Pancreas (tissue), 10 donors: ENCODE results near the gene CA14. TPM values are rescaled to one million over a fixed set of nuclear protein-coding genes. Genes with fewer than 3 reads are reported as not detected.
A peak's percentile ranks its signal among the peaks of the same experiment; 100 is the strongest.

ENCODE experiments used
- ATAC-seq, 4 donors: fragments of 200-7000 bp; cut with Tn5 transposase; one replicate each; pipeline versions ENCODE4 v1.8.0 to v1.9.1; 2020; ENCODE audit warnings: mild to moderate bottlenecking in 4 of 4, moderate library complexity in 4 of 4
- DNase-seq, 6 donors: peaks; one replicate each; pipeline ENCODE4 v3.0.0-alpha.2; 2020
- FAIRE-seq: peaks from 2 replicates; lab custom pipeline; 2012; peaks lifted over from hg19 to GRCh38; lab: Jason Lieb, UNC
- H3K27ac ChIP-seq, 4 donors: fragments of 200-600 bp; sonication (generic); 1 replicate in 3 of 4; 2 replicates in 1 of 4; pipeline versions ENCODE4 v1.5.0 to v1.8.0; 2020
- H3K27me3 ChIP-seq, 4 donors: fragments of 200-600 bp; one replicate each; pipeline ENCODE4 v1.8.0; 2021
- H3K36me3 ChIP-seq, 3 donors: fragments of 200-600 bp; sonication (generic) in 1 of 3; one replicate each; pipeline versions ENCODE4 v1.5.0 to v1.8.0; 2020 to 2021
- H3K4me1 ChIP-seq, 3 donors: fragments of 200-600 bp; one replicate each; pipeline ENCODE4 v1.8.0; 2021
- H3K4me3 ChIP-seq, 4 donors: fragments of 200-600 bp; sonication (generic) in 2 of 4; one replicate each; pipeline versions ENCODE4 v1.5.0 to v1.8.0; 2020 to 2021
- H3K9me3 ChIP-seq, 4 donors: fragments of 200-600 bp; one replicate each; pipeline ENCODE4 v1.8.0; 2021
- WGBS, 2 donors: extraction: QIAGEN DNeasy Blood & Tissue Kit; methylation state at CpG; one replicate each; pipeline ENCODE4 v1.1.7; 2013; 5-methylcytosine and 5-hydroxymethylcytosine counted together
- intact Hi-C, 3 donors: fragments of 100-400 bp; cut with DNase I; formaldehyde crosslinking; loops; one replicate each; pipeline versions ENCODE4 v1.11.1 to v1.14.2; 2022
- polyA plus RNA-seq, 2 donors: library from polyadenylated mRNA; stranded (reverse); fragments of 200-250 nt; gene quantifications; one replicate each; pipeline ENCODE4 v1.2.3, GENCODE V29; 2013
- total RNA-seq, 6 donors: library from RNA; stranded (reverse); fragmentation: NEBNext Ultra II Directional in 4 of 6; extraction: Animal tissue kit (Norgen Biotek cat#: 25700) in 4 of 6; gene quantifications; one replicate each; pipeline versions ENCODE4 v1.2.1 to v1.2.4, GENCODE V29; 2021 to 2023
- TF ChIP-seq, protein P1 (sequence below), 4 donors: fragments of 200-600 bp; sonication (generic) in 3 of 4; IDR thresholded peaks; one replicate each; pipeline versions ENCODE4 v1.5.0 to v1.8.0; 2021; ENCODE audit warnings: antibody characterized with exemption in 4 of 4
- donor health status: healthy with polysubstance abuse.
- donor health status: DM: no; HTN: no; CAD: no; lungs with moderate emphysema.
- donor health status: DM: no; HTN: no; CAD: no.
- donor health status: control.
- donor health status: control.
- donor health status: Bipolar disorder and iron deficiency.
- donor health status: DM: yes; HTN: yes; CAD: no.
- donor health status: DM: no; HTN: no; CAD: no.
- donor health status: DM: no; HTN: no; CAD: no.
- donor health status: DM: yes; HTN: yes; CAD: no.

The CA14 gene
- total and polyA plus RNA-seq, 8 donors, result 0.14 to 0.19 (median 0.19) TPM; not detected in 5

DNA sequence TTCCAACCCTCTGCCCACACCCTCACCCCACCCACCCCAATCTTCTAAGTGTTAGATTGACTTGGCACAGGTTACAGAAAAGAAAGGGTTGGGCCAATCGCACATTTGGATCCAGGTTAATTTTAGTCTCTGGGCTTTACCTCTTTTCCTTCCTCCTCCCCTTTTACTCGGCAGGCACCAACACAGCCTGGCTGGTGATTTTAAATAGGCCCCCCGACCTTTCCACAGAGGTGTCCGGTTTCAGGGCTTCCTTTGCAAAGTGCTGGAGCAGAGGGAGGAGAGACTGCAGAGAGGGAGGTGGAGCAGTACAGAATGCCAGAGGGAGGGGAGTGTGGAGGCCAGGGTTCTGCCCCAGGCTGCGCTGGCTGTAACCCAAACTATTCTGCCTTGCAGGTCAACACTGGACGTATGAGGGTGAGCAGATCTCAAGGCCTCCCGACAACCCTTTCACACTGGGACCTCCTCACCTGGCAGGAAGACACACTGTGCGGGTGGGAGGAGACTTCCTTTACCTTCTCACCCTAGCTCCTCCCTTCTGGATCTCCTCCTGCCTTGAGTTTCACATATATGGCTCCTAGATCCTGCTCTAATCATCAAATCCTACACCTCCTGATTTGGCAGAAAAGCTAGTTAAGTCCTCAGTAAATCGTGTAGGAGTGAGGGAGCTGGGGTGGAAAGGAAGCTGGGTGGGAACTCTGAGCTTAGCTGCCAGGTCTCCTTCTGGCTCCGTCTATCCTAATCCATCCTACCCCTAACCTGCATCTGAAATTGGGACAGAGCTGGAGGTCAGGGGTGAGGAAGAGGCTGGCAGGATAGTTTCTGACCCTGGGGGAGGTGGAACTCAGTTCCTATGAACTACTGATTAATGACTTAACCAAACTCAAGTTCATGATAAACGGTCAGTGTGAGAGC, 2.4 kb downstream of the CA14 start:
- H3K4me3 ChIP-seq, result peak overlapping the region in 1 of 4 donors; percentile 5
- DNase-seq (peak; percentile 60 to 82 (median 70)), ATAC-seq (peak; percentile 73 to 84 (median 79)), FAIRE-seq (no peak)
- peaks cover 0 to 6% (median 0%) of the 10 kb centered on the region in 3 donors for H3K36me3 ChIP-seq
- H3K9me3 ChIP-seq, result no peaks in the 10 kb centered on the region
- H3K4me1 ChIP-seq, result peaks cover 0 to 8% (median 7%) of the 10 kb centered on the region in 3 donors
- H3K27me3 ChIP-seq, result no peaks in the 10 kb centered on the region
- peak overlapping the region; percentile 1 to 48 (median 40) for H3K27ac ChIP-seq
- 8 to 11% methylated on average over 11 of the region's 11 CpGs for WGBS, 2 donors
- TF ChIP-seq, protein P1, sequence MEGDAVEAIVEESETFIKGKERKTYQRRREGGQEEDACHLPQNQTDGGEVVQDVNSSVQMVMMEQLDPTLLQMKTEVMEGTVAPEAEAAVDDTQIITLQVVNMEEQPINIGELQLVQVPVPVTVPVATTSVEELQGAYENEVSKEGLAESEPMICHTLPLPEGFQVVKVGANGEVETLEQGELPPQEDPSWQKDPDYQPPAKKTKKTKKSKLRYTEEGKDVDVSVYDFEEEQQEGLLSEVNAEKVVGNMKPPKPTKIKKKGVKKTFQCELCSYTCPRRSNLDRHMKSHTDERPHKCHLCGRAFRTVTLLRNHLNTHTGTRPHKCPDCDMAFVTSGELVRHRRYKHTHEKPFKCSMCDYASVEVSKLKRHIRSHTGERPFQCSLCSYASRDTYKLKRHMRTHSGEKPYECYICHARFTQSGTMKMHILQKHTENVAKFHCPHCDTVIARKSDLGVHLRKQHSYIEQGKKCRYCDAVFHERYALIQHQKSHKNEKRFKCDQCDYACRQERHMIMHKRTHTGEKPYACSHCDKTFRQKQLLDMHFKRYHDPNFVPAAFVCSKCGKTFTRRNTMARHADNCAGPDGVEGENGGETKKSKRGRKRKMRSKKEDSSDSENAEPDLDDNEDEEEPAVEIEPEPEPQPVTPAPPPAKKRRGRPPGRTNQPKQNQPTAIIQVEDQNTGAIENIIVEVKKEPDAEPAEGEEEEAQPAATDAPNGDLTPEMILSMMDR (IDR thresholded peaks at IDR 0.05), result no peak
- intact Hi-C loops, result no loop called here

GRCh38 chr1:150261367-150261766, 3.8 kb downstream of the CA14 start:
- FAIRE-seq, result no peak

DNA sequence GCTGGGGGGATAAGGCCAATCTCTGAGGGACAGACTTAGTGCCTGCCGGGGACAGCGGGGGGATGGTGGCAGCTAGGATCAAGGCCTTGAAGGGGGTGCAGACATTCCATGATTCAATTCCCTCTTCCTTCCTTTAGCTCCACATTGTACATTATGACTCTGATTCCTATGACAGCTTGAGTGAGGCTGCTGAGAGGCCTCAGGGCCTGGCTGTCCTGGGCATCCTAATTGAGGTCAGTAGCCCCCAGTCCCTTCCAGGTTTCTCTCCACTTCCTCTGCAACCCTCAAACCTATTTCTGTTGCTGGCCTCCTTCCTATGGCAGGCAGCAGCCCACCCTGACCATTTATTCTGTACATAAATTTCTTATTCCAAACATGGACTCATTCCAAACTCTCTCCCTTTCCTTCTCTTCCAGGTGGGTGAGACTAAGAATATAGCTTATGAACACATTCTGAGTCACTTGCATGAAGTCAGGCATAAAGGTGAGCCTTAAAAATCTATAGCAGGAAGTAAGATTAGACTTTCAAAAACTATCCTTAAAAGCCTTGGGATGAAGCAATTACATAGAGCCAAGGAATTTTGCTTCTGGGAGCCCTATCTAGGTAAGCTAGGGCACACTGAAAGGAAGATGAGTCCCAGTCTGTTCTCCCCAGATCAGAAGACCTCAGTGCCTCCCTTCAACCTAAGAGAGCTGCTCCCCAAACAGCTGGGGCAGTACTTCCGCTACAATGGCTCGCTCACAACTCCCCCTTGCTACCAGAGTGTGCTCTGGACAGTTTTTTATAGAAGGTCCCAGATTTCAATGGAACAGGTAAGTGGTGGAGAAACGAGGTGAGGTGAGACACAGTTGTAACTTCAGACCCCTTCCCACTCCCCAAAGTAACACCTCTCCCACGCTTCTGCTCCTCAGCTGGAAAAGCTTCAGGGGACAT, 5.1 kb downstream of the CA14 start:
- FAIRE-seq (no peak), DNase-seq (no peak), ATAC-seq (no peak)
- Histone ChIP-seq H3K4me1 (peaks cover 0 to 6% (median 0%) of the 10 kb centered on the region in 3 donors), H3K36me3 (peaks cover 0 to 15% (median 4%) of the 10 kb centered on the region in 3 donors), H3K4me3 (no peak overlapping the region), H3K9me3 (no peaks in the 10 kb centered on the region), H3K27me3 (no peaks in the 10 kb centered on the region), H3K27ac (no peak overlapping the region)
- 72 to 77% methylated on average over 6 of the region's 6 CpGs for WGBS, 2 donors
- TF ChIP-seq, protein P1 (IDR thresholded peaks at IDR 0.05), result no peak
- intact Hi-C loops, result no loop called here

More at GRCh38 chr1:150261367-150261766, 3.8 kb downstream of the CA14 start:
- TF ChIP-seq, protein P1 (IDR thresholded peaks at IDR 0.05), result no peak
- Histone ChIP-seq H3K4me3 (no peak overlapping the region), H3K27me3 (no peaks in the 10 kb centered on the region), H3K4me1 (peaks cover 0 to 3% (median under 1%) of the 10 kb centered on the region in 3 donors), H3K9me3 (no peaks in the 10 kb centered on the region), H3K36me3 (peaks cover 0 to 13% (median 4%) of the 10 kb centered on the region in 3 donors), H3K27ac (no peak overlapping the region)
- intact Hi-C loops, result no loop called here
- no peak for DNase-seq
- 76 to 85% methylated on average over 6 of the region's 6 CpGs for WGBS, 2 donors
- ATAC-seq, result no peak

- peaks cover 0 to 10% (median 0%) of the 10 kb centered on the region in 3 donors for H3K4me1 ChIP-seq
- ATAC-seq (no peak), FAIRE-seq (no peak), DNase-seq (no peak)
- intact Hi-C loops, result no loop called here
- peaks cover 0 to 15% (median 4%) of the 10 kb centered on the region in 3 donors for H3K36me3 ChIP-seq
- 60 to 65% methylated on average over 6 of the region's 6 CpGs for WGBS, 2 donors
- H3K27me3 ChIP-seq, result no peaks in the 10 kb centered on the region
- H3K27ac ChIP-seq, result no peak overlapping the region
- H3K9me3 ChIP-seq, result no peaks in the 10 kb centered on the region
- TF ChIP-seq, protein P1 (IDR thresholded peaks at IDR 0.05), result no peak
- H3K4me3 ChIP-seq, result no peak overlapping the region
Measured at GRCh38 chr1:150263549-150263948, 6.0 kb downstream of the CA14 start.
